ENCODE results near the gene CNTNAP2.

CNTNAP2 gene

GRCh38 chr7:148153616-148154284 is 2037.1 kb downstream of the CNTNAP2 start (continued):
- TF ChIP-seq, protein P1, sequence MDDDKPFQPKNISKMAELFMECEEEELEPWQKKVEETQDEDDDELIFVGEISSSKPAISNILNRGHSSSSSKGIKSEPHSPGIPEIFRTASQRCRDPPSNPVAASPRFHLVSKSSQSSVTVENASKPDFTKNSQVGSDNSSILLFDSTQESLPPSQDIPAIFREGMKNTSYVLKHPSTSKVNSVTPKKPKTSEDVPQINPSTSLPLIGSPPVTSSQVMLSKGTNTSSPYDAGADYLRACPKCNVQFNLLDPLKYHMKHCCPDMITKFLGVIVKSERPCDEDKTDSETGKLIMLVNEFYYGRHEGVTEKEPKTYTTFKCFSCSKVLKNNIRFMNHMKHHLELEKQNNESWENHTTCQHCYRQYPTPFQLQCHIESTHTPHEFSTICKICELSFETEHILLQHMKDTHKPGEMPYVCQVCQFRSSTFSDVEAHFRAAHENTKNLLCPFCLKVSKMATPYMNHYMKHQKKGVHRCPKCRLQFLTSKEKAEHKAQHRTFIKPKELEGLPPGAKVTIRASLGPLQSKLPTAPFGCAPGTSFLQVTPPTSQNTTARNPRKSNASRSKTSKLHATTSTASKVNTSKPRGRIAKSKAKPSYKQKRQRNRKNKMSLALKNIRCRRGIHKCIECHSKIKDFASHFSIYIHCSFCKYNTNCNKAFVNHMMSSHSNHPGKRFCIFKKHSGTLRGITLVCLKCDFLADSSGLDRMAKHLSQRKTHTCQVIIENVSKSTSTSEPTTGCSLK (tag by site-specific recombination; IDR thresholded peaks at IDR 0.05) = no peak
- TF ChIP-seq GLI4 (tag by site-specific recombination; IDR thresholded peaks at IDR 0.05) (no peak), ZNF555 (tag by site-specific recombination; conservative IDR thresholded peaks at IDR 0.05) (no peak), ZNF202 (tag by site-specific recombination; IDR thresholded peaks at IDR 0.05; ENCODE audit: borderline replicate concordance) (no peak), ZNF610 (tag by site-specific recombination; IDR thresholded peaks at IDR 0.05; ENCODE audit: borderline replicate concordance) (no peak), ZSCAN30 (tag by site-specific recombination; IDR thresholded peaks at IDR 0.05) (no peak), ZNF311 (tag by site-specific recombination; IDR thresholded peaks at IDR 0.05; ENCODE audit: borderline replicate concordance) (no peak), ZNF366 (tag by site-specific recombination; conservative IDR thresholded peaks at IDR 0.05) (no peak), ZNF544 (tag by site-specific recombination; IDR thresholded peaks at IDR 0.05) (no peak), ZNF112 (tag by site-specific recombination; IDR thresholded peaks at IDR 0.05) (no peak), KLF7 (tag by site-specific recombination; IDR thresholded peaks at IDR 0.05; ENCODE audit: borderline replicate concordance) (no peak), YY1 (tag by site-specific recombination; IDR thresholded peaks at IDR 0.05) (no peak), ZSCAN18 (tag by site-specific recombination; IDR thresholded peaks at IDR 0.05) (no peak)

- no peak overlapping the region for H3K4me3 ChIP-seq (ENCODE audit: low read depth, low read length)
- CTCF ChIA-PET = no interaction called here
- TF ChIP-seq GLI4 (tag by site-specific recombination; IDR thresholded peaks at IDR 0.05) = no peak
- no peak for TF ChIP-seq ZNF658 (tag by site-specific recombination; IDR thresholded peaks at IDR 0.05)
- no peak for TF ChIP-seq ZNF776 (tag by site-specific recombination; IDR thresholded peaks at IDR 0.05; ENCODE audit: borderline replicate concordance)
- no peak for TF ChIP-seq ZNF214 (tag by site-specific recombination; IDR thresholded peaks at IDR 0.05; ENCODE audit: borderline replicate concordance)
- TF ChIP-seq ZNF623 (tag by site-specific recombination; IDR thresholded peaks at IDR 0.05) = no peak
- TF ChIP-seq ZXDB (tag by site-specific recombination; IDR thresholded peaks at IDR 0.05) = no peak
Measured at GRCh38 chr7:148155000-148155399, 2038.4 kb downstream of the CNTNAP2 start.

GRCh38 chr7:148155826-148156225 is 2039.2 kb downstream of the CNTNAP2 start:
- Histone ChIP-seq H3K27ac (ENCODE audit: extremely low read depth, low read depth, low read length) (no peak overlapping the region), H3K9me3 (ENCODE audit: control insufficient read depth, insufficient read depth, low read depth, low read length) (no peaks in the 10 kb centered on the region), H3K36me3 (ENCODE audit: control insufficient read depth in 2 of 2, insufficient read depth in 1 of 2, low read length in 2 of 2) (no peaks in the 10 kb centered on the region), H3K4me1 (ENCODE audit: control insufficient read depth, insufficient read depth, low read length) (no peaks in the 10 kb centered on the region), H3K4me3 (ENCODE audit: low read depth, low read length) (no peak overlapping the region)
- ChIA-PET CTCF (no interaction called here), POLR2A (no interaction called here)
- TF ChIP-seq ZNF48 (tag by site-specific recombination; IDR thresholded peaks at IDR 0.05) = no peak
- TF ChIP-seq, protein P2, sequence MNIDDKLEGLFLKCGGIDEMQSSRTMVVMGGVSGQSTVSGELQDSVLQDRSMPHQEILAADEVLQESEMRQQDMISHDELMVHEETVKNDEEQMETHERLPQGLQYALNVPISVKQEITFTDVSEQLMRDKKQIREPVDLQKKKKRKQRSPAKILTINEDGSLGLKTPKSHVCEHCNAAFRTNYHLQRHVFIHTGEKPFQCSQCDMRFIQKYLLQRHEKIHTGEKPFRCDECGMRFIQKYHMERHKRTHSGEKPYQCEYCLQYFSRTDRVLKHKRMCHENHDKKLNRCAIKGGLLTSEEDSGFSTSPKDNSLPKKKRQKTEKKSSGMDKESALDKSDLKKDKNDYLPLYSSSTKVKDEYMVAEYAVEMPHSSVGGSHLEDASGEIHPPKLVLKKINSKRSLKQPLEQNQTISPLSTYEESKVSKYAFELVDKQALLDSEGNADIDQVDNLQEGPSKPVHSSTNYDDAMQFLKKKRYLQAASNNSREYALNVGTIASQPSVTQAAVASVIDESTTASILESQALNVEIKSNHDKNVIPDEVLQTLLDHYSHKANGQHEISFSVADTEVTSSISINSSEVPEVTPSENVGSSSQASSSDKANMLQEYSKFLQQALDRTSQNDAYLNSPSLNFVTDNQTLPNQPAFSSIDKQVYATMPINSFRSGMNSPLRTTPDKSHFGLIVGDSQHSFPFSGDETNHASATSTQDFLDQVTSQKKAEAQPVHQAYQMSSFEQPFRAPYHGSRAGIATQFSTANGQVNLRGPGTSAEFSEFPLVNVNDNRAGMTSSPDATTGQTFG (tag by site-specific recombination; IDR thresholded peaks at IDR 0.05; ENCODE audit: borderline replicate concordance) = no peak
- no peak for TF ChIP-seq ZNF223 (tag by site-specific recombination; IDR thresholded peaks at IDR 0.05)
- no peak for TF ChIP-seq KLF10 (tag by site-specific recombination; IDR thresholded peaks at IDR 0.05)

More at GRCh38 chr7:148155000-148155399, 2038.4 kb downstream of the CNTNAP2 start:
- Histone ChIP-seq H3K4me1 (ENCODE audit: control insufficient read depth, insufficient read depth, low read length) (no peaks in the 10 kb centered on the region), H3K36me3 (ENCODE audit: control insufficient read depth in 2 of 2, insufficient read depth in 1 of 2, low read length in 2 of 2) (no peaks in the 10 kb centered on the region), H3K27ac (ENCODE audit: extremely low read depth, low read depth, low read length) (no peak overlapping the region), H3K9me3 (ENCODE audit: control insufficient read depth, insufficient read depth, low read depth, low read length) (no peaks in the 10 kb centered on the region)
- POLR2A ChIA-PET = no interaction called here
